ENCODE results near the gene OR2AT4.

OR2AT4 gene

GRCh38 chr11:75076671-75077070, 20.0 kb downstream of the OR2AT4 start:
- no peak for TF ChIP-seq CTCF (IDR thresholded peaks at IDR 0.05; ENCODE audit: low read depth, low read length)
- DNase-seq (ENCODE audit: extremely low read depth, low read depth) = no peak

GRCh38 chr11:75073459-75074190, 23.1 kb downstream of the OR2AT4 start:
- no peak for TF ChIP-seq CTCF (IDR thresholded peaks at IDR 0.05; ENCODE audit: low read depth, low read length)
- DNase-seq (ENCODE audit: extremely low read depth, low read depth) = no peak

- TF ChIP-seq CTCF (IDR thresholded peaks at IDR 0.05; ENCODE audit: low read depth, low read length) = no peak
- DNase-seq (ENCODE audit: extremely low read depth, low read depth) = no peak
Measured at GRCh38 chr11:75072582-75072981, 24.1 kb downstream of the OR2AT4 start.

GRCh38 chr11:75069473-75069872, 27.2 kb downstream of the OR2AT4 start:
- DNase-seq (ENCODE audit: extremely low read depth, low read depth) = no peak
- no peak for TF ChIP-seq CTCF (IDR thresholded peaks at IDR 0.05; ENCODE audit: low read depth, low read length)

- no peak for TF ChIP-seq CTCF (IDR thresholded peaks at IDR 0.05; ENCODE audit: low read depth, low read length)
- no peak for DNase-seq (ENCODE audit: extremely low read depth, low read depth)
Measured at GRCh38 chr11:75068993-75069392, 27.7 kb downstream of the OR2AT4 start.

GRCh38 chr11:75068559-75068958, 28.1 kb downstream of the OR2AT4 start:
- no peak for TF ChIP-seq CTCF (IDR thresholded peaks at IDR 0.05; ENCODE audit: low read depth, low read length)
- no peak for DNase-seq (ENCODE audit: extremely low read depth, low read depth)

- no peak for DNase-seq (ENCODE audit: extremely low read depth, low read depth)
- no peak for TF ChIP-seq CTCF (IDR thresholded peaks at IDR 0.05; ENCODE audit: low read depth, low read length)
Measured at GRCh38 chr11:75066061-75066460, 30.6 kb downstream of the OR2AT4 start.
